MM.1S (cell line): Measurements from ENCODE around the gene GSTT2B.
"Not testable (repeated sequence)": the region's sequence is repeated elsewhere in the genome, so short reads cannot be mapped to it uniquely, and the experiment has no call there.

Experiments used
- DNase-seq: peaks from one replicate; pipeline ENCODE4 v3.0.0-alpha.2; 2015
- H2AFZ ChIP-seq: fragments of 300-600 bp; sonication (generic); 2 replicates; pipeline ENCODE4 v1.6.0; 2016; ENCODE audit warnings: antibody characterized with exemption, low read length
- H3F3A ChIP-seq: fragments of 300-600 bp; sonication (generic); 2 replicates; pipeline ENCODE4 v1.6.1; 2016; ENCODE audit warnings: mild to moderate bottlenecking, antibody characterized with exemption, low read length, moderate library complexity, mixed read lengths; ENCODE audit not compliant: insufficient read depth
- H3K27ac ChIP-seq: fragments of 300-600 bp; sonication (generic); 2 replicates; pipeline ENCODE4 v1.5.1; 2016; ENCODE audit warnings: mild to moderate bottlenecking, low read length
- H3K27me3 ChIP-seq: fragments of 300-600 bp; sonication (generic); replicated peaks from 2 replicates; pipeline ENCODE4 v1.6.0; 2016; ENCODE audit warnings: low read length; ENCODE audit not compliant: insufficient read depth
- H3K36me3 ChIP-seq: fragments of 300-600 bp; sonication (generic); replicated peaks from 2 replicates; pipeline ENCODE4 v1.6.1; 2016; ENCODE audit warnings: mild to moderate bottlenecking, low read length, mixed read lengths; ENCODE audit not compliant: insufficient read depth
- H3K4me1 ChIP-seq: fragments of 300-600 bp; sonication (generic); 2 replicates; pipeline ENCODE4 v1.6.1; 2016; ENCODE audit warnings: low read length, mixed read lengths
- H3K4me2 ChIP-seq: fragments of 300-600 bp; sonication (generic); 2 replicates; pipeline ENCODE4 v1.6.0; 2016; ENCODE audit warnings: low read depth, low read length
- H3K4me3 ChIP-seq: fragments of 300-600 bp; sonication (generic); 2 replicates; pipeline ENCODE4 v1.5.1; 2016; ENCODE audit warnings: low read length, mixed read lengths
- H3K79me2 ChIP-seq: fragments of 300-600 bp; sonication (generic); 2 replicates; pipeline ENCODE4 v1.6.1; 2016; ENCODE audit warnings: mixed run types, low read length, mixed read lengths
- H3K9ac ChIP-seq: fragments of 300-600 bp; sonication (generic); 2 replicates; pipeline ENCODE4 v1.6.1; 2016; ENCODE audit warnings: low read length, mixed read lengths
- H3K9me2 ChIP-seq: fragments of 300-600 bp; sonication (generic); replicated peaks from 2 replicates; pipeline ENCODE4 v1.6.1; 2016; ENCODE audit warnings: mild to moderate bottlenecking, low read length, mixed read lengths; ENCODE audit not compliant: insufficient read depth
- H3K9me3 ChIP-seq: fragments of 300-600 bp; sonication (generic); replicated peaks from 2 replicates; pipeline ENCODE4 v1.6.1; 2016; ENCODE audit warnings: mild to moderate bottlenecking, low read length, mixed read lengths; ENCODE audit not compliant: insufficient read depth
- H4K20me1 ChIP-seq: fragments of 300-600 bp; sonication (generic); 2 replicates; pipeline ENCODE4 v1.6.1; 2016; ENCODE audit warnings: mild to moderate bottlenecking, low read length, moderate library complexity, mixed read lengths; ENCODE audit not compliant: insufficient read depth
- TF ChIP-seq, protein P1 (sequence below): fragments of 300-600 bp; sonication (generic); IDR thresholded peaks from 2 replicates; pipeline ENCODE4 v1.5.1; 2016; ENCODE audit warnings: antibody characterized with exemption, low read length, mixed read lengths

GSTT2B gene

DNA sequence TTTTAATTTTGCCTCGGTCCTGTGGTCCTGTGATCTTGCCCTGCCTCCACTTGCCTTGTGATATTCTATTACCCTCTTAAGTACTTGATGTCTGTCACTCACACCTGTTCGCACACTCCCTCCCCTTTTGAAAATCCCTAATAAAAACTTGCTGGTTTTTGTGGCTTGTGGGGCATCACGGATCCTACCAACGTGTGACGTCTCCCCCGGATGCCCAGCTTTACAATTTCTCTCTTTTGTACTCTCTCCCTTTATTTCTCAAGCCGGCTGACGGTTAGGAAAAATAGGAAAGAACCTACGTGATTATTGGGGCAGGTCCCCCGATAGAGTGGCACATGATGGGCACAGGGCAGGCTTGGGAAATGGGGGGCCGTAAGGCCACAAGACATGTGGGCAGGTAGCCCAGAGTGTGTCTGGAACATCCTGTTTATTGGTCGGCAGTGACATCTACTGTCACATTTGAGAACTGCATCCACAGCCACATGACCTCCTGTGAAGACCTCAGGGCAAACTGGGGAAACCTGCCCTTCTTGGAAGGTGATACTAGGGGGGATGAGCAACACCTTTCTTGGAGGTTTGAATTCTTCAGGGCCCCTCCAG lies 4.6 kb downstream of the GSTT2B start:
- H3K9me3 ChIP-seq, H4K20me1 ChIP-seq, H3K27me3 ChIP-seq, H2AFZ ChIP-seq, H3K9ac ChIP-seq, H3K9me2 ChIP-seq, H3K79me2 ChIP-seq, H3K4me2 ChIP-seq, H3K36me3 ChIP-seq, H3K27ac ChIP-seq, H3F3A ChIP-seq, H3K4me3 ChIP-seq, H3K4me1 ChIP-seq: not testable (repeated sequence)
- peak; percentile 60 for DNase-seq
- TF ChIP-seq, protein P1, sequence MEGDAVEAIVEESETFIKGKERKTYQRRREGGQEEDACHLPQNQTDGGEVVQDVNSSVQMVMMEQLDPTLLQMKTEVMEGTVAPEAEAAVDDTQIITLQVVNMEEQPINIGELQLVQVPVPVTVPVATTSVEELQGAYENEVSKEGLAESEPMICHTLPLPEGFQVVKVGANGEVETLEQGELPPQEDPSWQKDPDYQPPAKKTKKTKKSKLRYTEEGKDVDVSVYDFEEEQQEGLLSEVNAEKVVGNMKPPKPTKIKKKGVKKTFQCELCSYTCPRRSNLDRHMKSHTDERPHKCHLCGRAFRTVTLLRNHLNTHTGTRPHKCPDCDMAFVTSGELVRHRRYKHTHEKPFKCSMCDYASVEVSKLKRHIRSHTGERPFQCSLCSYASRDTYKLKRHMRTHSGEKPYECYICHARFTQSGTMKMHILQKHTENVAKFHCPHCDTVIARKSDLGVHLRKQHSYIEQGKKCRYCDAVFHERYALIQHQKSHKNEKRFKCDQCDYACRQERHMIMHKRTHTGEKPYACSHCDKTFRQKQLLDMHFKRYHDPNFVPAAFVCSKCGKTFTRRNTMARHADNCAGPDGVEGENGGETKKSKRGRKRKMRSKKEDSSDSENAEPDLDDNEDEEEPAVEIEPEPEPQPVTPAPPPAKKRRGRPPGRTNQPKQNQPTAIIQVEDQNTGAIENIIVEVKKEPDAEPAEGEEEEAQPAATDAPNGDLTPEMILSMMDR = peak; percentile 58

DNA sequence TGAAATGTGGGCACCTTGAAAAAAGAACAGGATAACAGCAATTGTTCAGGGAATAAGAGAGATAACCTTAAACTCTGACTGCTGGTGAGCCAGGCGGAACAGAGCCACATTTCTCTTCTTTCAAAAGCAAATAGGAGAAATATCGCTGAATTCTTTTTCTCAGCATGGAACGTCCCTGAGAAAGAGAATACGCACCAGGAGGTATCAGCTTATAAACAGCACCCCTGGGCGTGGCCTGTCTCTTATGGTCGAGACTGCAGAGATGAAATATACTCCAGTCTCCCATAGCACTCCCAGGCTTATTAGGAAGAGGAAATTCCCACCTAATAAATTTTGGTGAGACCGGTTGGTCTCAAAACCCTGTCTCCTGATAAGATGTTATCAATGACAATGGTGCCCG lies 5.1 kb downstream of the GSTT2B start:
- not testable (repeated sequence) for H3K9ac ChIP-seq, H3F3A ChIP-seq, H2AFZ ChIP-seq, H3K27me3 ChIP-seq, DNase-seq, H3K4me1 ChIP-seq, H3K9me3 ChIP-seq, H3K27ac ChIP-seq, H3K9me2 ChIP-seq, H4K20me1 ChIP-seq, H3K4me2 ChIP-seq, H3K79me2 ChIP-seq, H3K4me3 ChIP-seq, H3K36me3 ChIP-seq

DNA sequence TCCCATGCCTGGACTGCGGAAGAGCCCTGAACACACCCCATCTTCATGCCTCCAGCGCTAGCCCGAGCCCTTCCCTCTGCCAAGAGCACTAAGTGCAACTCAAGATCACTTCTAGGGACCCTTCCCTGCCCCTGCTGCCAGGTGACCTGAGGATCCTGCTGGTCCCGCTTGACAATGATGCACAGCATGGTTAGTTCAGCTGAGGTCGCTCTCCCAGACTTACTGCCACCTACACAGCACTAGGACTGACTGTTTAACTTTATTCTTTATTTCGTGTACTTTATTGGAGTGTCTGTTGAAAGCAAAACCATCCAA lies 6.0 kb downstream of the GSTT2B start:
- H2AFZ ChIP-seq, H4K20me1 ChIP-seq, H3K4me2 ChIP-seq, H3K27me3 ChIP-seq, H3K79me2 ChIP-seq, H3K36me3 ChIP-seq, DNase-seq, H3K9ac ChIP-seq, H3K9me3 ChIP-seq, H3K9me2 ChIP-seq, H3K4me1 ChIP-seq, H3K27ac ChIP-seq, H3F3A ChIP-seq, H3K4me3 ChIP-seq: not testable (repeated sequence)

DNA sequence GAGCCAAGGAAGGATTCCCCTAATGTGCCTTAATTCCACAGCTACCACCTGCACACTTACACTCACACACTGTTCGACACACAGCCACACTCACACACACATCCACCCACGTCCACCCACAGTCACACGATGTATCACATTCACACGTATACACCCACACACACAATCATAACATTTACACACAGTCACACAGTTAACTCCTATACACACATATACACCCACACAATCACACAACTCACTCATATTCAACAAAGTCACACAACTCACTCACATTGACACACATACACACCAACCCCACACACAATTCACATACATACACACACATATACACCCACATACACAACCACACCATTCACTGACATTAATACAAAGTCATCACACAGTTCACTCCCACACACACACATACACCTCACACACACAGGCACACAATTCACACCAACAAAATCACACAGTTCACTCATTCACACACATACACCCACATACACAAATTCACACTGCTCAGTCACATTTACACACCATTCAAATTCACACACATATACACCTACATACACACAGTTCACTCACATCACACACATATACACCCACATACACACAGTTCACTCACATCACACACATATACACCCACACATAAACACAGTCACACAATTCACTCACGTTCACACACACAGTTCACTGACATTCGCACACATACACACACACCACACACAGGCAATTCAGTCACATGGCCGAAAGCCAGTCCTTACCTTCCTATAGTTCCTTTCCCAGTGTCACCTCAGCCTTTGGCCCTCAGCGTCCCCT lies 6.6 kb downstream of the GSTT2B start:
- H3K4me1 ChIP-seq, H3K9ac ChIP-seq, H3K4me2 ChIP-seq, H3K79me2 ChIP-seq, H3F3A ChIP-seq, H3K9me2 ChIP-seq, DNase-seq, H2AFZ ChIP-seq, H3K4me3 ChIP-seq, H4K20me1 ChIP-seq, H3K36me3 ChIP-seq, H3K9me3 ChIP-seq, H3K27me3 ChIP-seq, H3K27ac ChIP-seq: not testable (repeated sequence)

DNA sequence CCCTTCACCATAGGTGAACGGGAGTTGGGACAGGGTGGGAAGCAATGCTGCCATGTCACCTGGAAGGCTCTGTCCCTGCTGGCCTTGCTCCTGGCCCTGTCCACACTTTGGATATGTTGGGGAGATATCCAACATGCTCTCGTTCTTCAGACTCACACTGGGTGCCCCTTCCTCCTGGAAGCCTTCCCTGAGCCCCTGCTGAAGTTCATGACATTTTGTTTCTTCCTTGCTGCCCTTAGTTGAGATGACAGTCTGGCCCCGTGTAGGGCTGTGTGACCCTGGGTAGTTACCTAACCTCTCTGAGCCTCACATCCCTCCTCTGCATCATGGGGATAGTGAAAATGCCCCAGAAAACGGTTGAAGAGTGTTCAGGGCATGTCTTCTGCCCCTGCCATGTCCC lies 7.5 kb downstream of the GSTT2B start:
- H3K27ac ChIP-seq, H3K9me3 ChIP-seq, H4K20me1 ChIP-seq, H3K27me3 ChIP-seq, H3K79me2 ChIP-seq, H2AFZ ChIP-seq, H3F3A ChIP-seq, H3K36me3 ChIP-seq, H3K4me2 ChIP-seq, H3K9ac ChIP-seq, H3K9me2 ChIP-seq, H3K4me3 ChIP-seq, DNase-seq, H3K4me1 ChIP-seq: not testable (repeated sequence)

DNA sequence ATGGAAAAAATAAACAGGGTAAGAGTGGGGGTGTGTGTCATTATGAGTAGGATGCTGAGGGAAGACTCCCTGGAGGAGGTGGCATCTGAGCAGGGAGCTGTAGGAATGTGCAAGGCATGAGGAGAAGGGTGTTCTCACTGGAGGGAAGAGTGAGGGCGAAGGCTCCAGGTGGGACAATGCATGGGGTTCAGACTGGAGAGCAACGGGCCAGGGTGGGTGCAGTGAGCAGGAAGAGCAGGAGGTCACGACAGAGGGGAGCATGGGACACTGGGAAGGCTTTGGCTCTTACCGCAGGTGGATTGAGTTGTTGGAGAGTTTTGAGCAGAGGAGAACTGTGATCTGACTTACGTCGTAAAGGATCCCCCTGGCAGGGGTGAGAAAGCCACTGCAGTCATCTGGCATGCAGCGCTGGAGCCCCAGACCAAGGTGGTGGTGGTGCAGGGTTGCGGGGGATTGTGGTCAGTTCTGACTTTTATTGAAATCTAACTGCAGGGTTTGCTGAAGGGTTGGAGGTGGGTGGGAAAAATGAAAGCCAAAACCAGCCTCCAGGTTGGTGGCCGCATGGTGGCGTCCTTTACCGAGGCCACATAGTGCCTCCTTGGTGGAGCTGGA lies 8.1 kb downstream of the GSTT2B start:
- not testable (repeated sequence) for H3K4me1 ChIP-seq, H4K20me1 ChIP-seq, H3K79me2 ChIP-seq, H3K27ac ChIP-seq, H3K27me3 ChIP-seq, H3K4me3 ChIP-seq, DNase-seq, H3K4me2 ChIP-seq, H3K9me3 ChIP-seq, H2AFZ ChIP-seq, H3F3A ChIP-seq, H3K9ac ChIP-seq, H3K9me2 ChIP-seq, H3K36me3 ChIP-seq

DNA sequence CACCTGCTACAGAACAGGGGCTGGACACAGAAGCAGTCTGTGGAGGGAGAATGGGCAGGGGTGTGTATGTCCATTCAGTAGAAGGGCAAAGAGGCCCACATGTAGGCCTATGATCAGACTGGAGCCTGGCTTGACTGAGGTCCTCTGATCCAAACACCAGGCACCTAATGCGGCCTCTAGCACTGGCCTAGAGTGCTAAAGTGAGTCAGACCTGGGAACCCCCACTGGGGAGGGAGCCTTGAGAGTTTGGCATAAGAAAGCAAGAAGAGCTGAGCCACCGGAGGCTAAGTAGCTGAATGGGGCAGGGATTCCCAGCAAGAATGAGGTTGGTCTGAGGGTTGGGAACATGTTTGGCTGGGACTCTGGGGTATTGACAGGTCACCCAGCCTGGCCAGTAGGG lies 9.6 kb downstream of the GSTT2B start:
- DNase-seq, H3K9ac ChIP-seq, H2AFZ ChIP-seq, H3K4me1 ChIP-seq, H3K27ac ChIP-seq, H3K4me2 ChIP-seq, H3K36me3 ChIP-seq, H3K27me3 ChIP-seq, H3K79me2 ChIP-seq, H3K9me3 ChIP-seq, H3F3A ChIP-seq, H4K20me1 ChIP-seq, H3K9me2 ChIP-seq, H3K4me3 ChIP-seq: not testable (repeated sequence)
